SK-N-SH treated with all-trans-retinoic acid at 6 μM for 48 hours (cell line): ENCODE results near the gene TMEM94.

ENCODE experiments used
- ATAC-seq: fragments of 200-7000 bp; cut with Tn5 transposase; 3 replicates; pipeline ENCODE4 v1.9.1; 2020; ENCODE audit warnings: mild to moderate bottlenecking, moderate library complexity
- ARNTL ChIP-seq: fragments of 450-650 bp; formaldehyde crosslinking; IDR thresholded peaks from 2 replicates; pipeline ENCODE4 v1.5.0; 2020; ENCODE audit warnings: low read depth, mild to moderate bottlenecking, moderate library complexity, borderline replicate concordance
- BACH2 ChIP-seq: fragments of 250-450 bp; sonication (Bioruptor Pico); IDR thresholded peaks from 2 replicates; pipeline ENCODE4 v1.9.0; 2021; ENCODE audit warnings: mild to moderate bottlenecking, borderline replicate concordance
- CREB5 ChIP-seq: fragments of 250-450 bp; sonication (Bioruptor Pico); IDR thresholded peaks from 2 replicates; pipeline ENCODE4 v1.5.1; 2020; ENCODE audit warnings: low read depth, mild to moderate bottlenecking, moderate library complexity
- CSDC2 ChIP-seq: fragments of 250-450 bp; sonication (Bioruptor Pico); IDR thresholded peaks from 2 replicates; pipeline ENCODE4 v1.5.0; 2020; ENCODE audit warnings: mild to moderate bottlenecking, moderate library complexity
- CSRNP3 ChIP-seq: fragments of 250-450 bp; sonication (Bioruptor Pico); IDR thresholded peaks from 2 replicates; pipeline ENCODE4 v1.5.1; 2021; ENCODE audit warnings: mild to moderate bottlenecking, moderate library complexity
- ESRRG ChIP-seq: fragments of 250-450 bp; sonication (Bioruptor Pico); IDR thresholded peaks from 2 replicates; pipeline ENCODE4 v1.6.1; 2021; ENCODE audit warnings: mild to moderate bottlenecking
- GLIS3 ChIP-seq: fragments of 250-450 bp; sonication (Bioruptor Pico); IDR thresholded peaks from 2 replicates; pipeline ENCODE4 v1.5.0; 2020; ENCODE audit warnings: mild to moderate bottlenecking, moderate library complexity
- ISL1 ChIP-seq: fragments of 250-450 bp; sonication (Bioruptor Pico); IDR thresholded peaks from 2 replicates; pipeline ENCODE4 v2.1.2; 2022; ENCODE audit warnings: mild to moderate bottlenecking, moderate library complexity
- OSR1 ChIP-seq: fragments of 250-450 bp; sonication (Bioruptor Pico); IDR thresholded peaks from 2 replicates; pipeline ENCODE4 v1.8.0; 2022; ENCODE audit warnings: moderate library complexity, mild to moderate bottlenecking, inconsistent platforms
- PATZ1 ChIP-seq: fragments of 250-450 bp; sonication (Bioruptor Pico); IDR thresholded peaks from 2 replicates; pipeline ENCODE4 v1.8.0; 2020; ENCODE audit warnings: mild to moderate bottlenecking, moderate library complexity, borderline replicate concordance
- POU6F1 ChIP-seq: fragments of 250-450 bp; sonication (Bioruptor Pico); IDR thresholded peaks from 2 replicates; pipeline ENCODE4 v1.8.0; 2021; ENCODE audit warnings: low read depth, mild to moderate bottlenecking, moderate library complexity, borderline replicate concordance
- PPARA ChIP-seq: fragments of 250-450 bp; sonication (Bioruptor Pico); IDR thresholded peaks from 2 replicates; pipeline ENCODE4 v1.5.0; 2020; ENCODE audit warnings: mild to moderate bottlenecking, borderline replicate concordance
- RARB ChIP-seq: fragments of 250-450 bp; sonication (Bioruptor Pico); IDR thresholded peaks from 2 replicates; pipeline ENCODE4 v1.8.0; 2021; ENCODE audit warnings: mild to moderate bottlenecking, moderate library complexity
- SNAI2 ChIP-seq: fragments of 250-450 bp; sonication (Bioruptor Pico); IDR thresholded peaks from 2 replicates; pipeline ENCODE4 v1.5.0; 2020; ENCODE audit warnings: mild to moderate bottlenecking, moderate library complexity
- TCF4 ChIP-seq: fragments of 250-450 bp; sonication (Bioruptor Pico); IDR thresholded peaks from 2 replicates; pipeline ENCODE4 v1.8.0; 2021; ENCODE audit warnings: mild to moderate bottlenecking, moderate library complexity, borderline replicate concordance
- TOX ChIP-seq: fragments of 250-450 bp; sonication (Bioruptor Pico); IDR thresholded peaks from 2 replicates; pipeline ENCODE4 v1.8.0; 2021; ENCODE audit warnings: mild to moderate bottlenecking, moderate library complexity, borderline replicate concordance
- TSHZ2 ChIP-seq: fragments of 250-450 bp; sonication (Bioruptor Pico); IDR thresholded peaks from 2 replicates; pipeline ENCODE4 v1.5.0; 2020; ENCODE audit warnings: mild to moderate bottlenecking, moderate library complexity
- ZC3H10 ChIP-seq: fragments of 250-450 bp; sonication (Bioruptor Pico); IDR thresholded peaks from 2 replicates; pipeline ENCODE4 v1.5.1; 2021; ENCODE audit warnings: mild to moderate bottlenecking, moderate library complexity
- ZFP3 ChIP-seq: fragments of 250-450 bp; sonication (Bioruptor Pico); IDR thresholded peaks from 2 replicates; pipeline ENCODE4 v1.5.0; 2020; ENCODE audit warnings: mild to moderate bottlenecking, moderate library complexity
- ZFP30 ChIP-seq: fragments of 450-650 bp; formaldehyde crosslinking; IDR thresholded peaks from 2 replicates; pipeline ENCODE4 v1.5.0; 2022; ENCODE audit warnings: mild to moderate bottlenecking, moderate library complexity
- ZNF565 ChIP-seq: fragments of 450-650 bp; formaldehyde crosslinking; conservative IDR thresholded peaks from 2 replicates; pipeline ENCODE4 v1.5.0; 2020; ENCODE audit warnings: low read depth, mild to moderate bottlenecking, moderate library complexity
- ZNF70 ChIP-seq: fragments of 450-650 bp; formaldehyde crosslinking; IDR thresholded peaks from 2 replicates; pipeline ENCODE4 v1.5.0; 2020; ENCODE audit warnings: mild to moderate bottlenecking, moderate library complexity
- ZNF8 ChIP-seq: fragments of 450-650 bp; formaldehyde crosslinking; IDR thresholded peaks from 2 replicates; pipeline ENCODE4 v1.5.0; 2020; ENCODE audit warnings: mild to moderate bottlenecking, moderate library complexity

TMEM94 gene

GRCh38 chr17:75414488-75414887 is 41.9 kb upstream of the TMEM94 start:
- TF ChIP-seq ARNTL (CRISPR knock-in tag) (no peak), ZNF8 (CRISPR knock-in tag) (no peak), TSHZ2 (no peak), CREB5 (CRISPR knock-in tag) (no peak), ZFP30 (CRISPR knock-in tag) (no peak), ISL1 (CRISPR knock-in tag) (no peak), ESRRG (CRISPR knock-in tag) (no peak), RARB (CRISPR knock-in tag) (no peak), OSR1 (CRISPR knock-in tag) (no peak), CSDC2 (no peak), PPARA (CRISPR knock-in tag) (no peak), ZC3H10 (no peak), ZNF565 (CRISPR knock-in tag) (no peak), GLIS3 (no peak), TOX (CRISPR knock-in tag) (no peak), CSRNP3 (CRISPR knock-in tag) (no peak), TCF4 (CRISPR knock-in tag) (no peak), ZFP3 (no peak)
- ATAC-seq, result no peak

- TF ChIP-seq ESRRG (CRISPR knock-in tag), result no peak
- no peak for TF ChIP-seq BACH2
- TF ChIP-seq POU6F1 (CRISPR knock-in tag), result no peak
- TF ChIP-seq ZC3H10, result no peak
- TF ChIP-seq ZNF8 (CRISPR knock-in tag), result no peak
- TF ChIP-seq OSR1 (CRISPR knock-in tag), result no peak
- no peak for TF ChIP-seq TCF4 (CRISPR knock-in tag)
- TF ChIP-seq RARB (CRISPR knock-in tag), result no peak
- no peak for TF ChIP-seq ARNTL (CRISPR knock-in tag)
- no peak for TF ChIP-seq CSDC2
- no peak for TF ChIP-seq SNAI2 (CRISPR knock-in tag)
- TF ChIP-seq ZFP30 (CRISPR knock-in tag), result no peak
- TF ChIP-seq GLIS3, result no peak
Observed at GRCh38 chr17:75416006-75416405, 40.4 kb upstream of the TMEM94 start.

GRCh38 chr17:75417054-75417580 is 39.3 kb upstream of the TMEM94 start:
- ATAC-seq, result no peak
- TF ChIP-seq POU6F1 (CRISPR knock-in tag) (no peak), TCF4 (CRISPR knock-in tag) (no peak), ZC3H10 (no peak), ZNF8 (CRISPR knock-in tag) (no peak), ZNF70 (CRISPR knock-in tag) (no peak), BACH2 (no peak), CSRNP3 (CRISPR knock-in tag) (no peak), PATZ1 (CRISPR knock-in tag) (no peak), RARB (CRISPR knock-in tag) (no peak), ARNTL (CRISPR knock-in tag) (no peak), OSR1 (CRISPR knock-in tag) (no peak), PPARA (CRISPR knock-in tag) (no peak), CSDC2 (no peak)

More at GRCh38 chr17:75416006-75416405, 40.4 kb upstream of the TMEM94 start:
- ATAC-seq, result no peak
